Natural killer cell (primary cell): ENCODE data around the gene ATP11A. TPM values are rescaled to one million over a fixed set of nuclear protein-coding genes. Genes with fewer than 3 reads are reported as not detected.
A peak's percentile ranks its signal among the peaks of the same experiment; 100 is the strongest.

Experiments
- ATAC-seq, 3 donors: fragments of 150-1000 bp in 2 of 3; fragments of 200-7000 bp in 1 of 3; cut with Tn5 transposase; 1 replicate in 1 of 3; 2 replicates in 2 of 3; pipeline ENCODE4 v1.10.0; 2021; ENCODE audit warnings: mild to moderate bottlenecking in 2 of 3, moderate library complexity in 2 of 3
- DNase-seq, 2 donors: peaks; one replicate each; pipeline versions ENCODE4 v3.0.0 to v3.0.0-alpha.2; 2013 to 2021; ENCODE audit warnings: mixed read lengths in 1 of 2
- H3K27ac ChIP-seq: one replicate; pipeline ENCODE4 v1.5.1; 2013; ENCODE audit warnings: mild to moderate bottlenecking, low read length
- H3K27me3 ChIP-seq: one replicate; pipeline ENCODE4 v1.6.1; 2013; ENCODE audit warnings: low read length; ENCODE audit not compliant: control insufficient read depth, insufficient read depth
- H3K36me3 ChIP-seq: one replicate; pipeline ENCODE4 v1.6.1; 2013; ENCODE audit warnings: low read length; ENCODE audit not compliant: control insufficient read depth, insufficient read depth
- H3K4me1 ChIP-seq: one replicate; pipeline ENCODE4 v1.6.1; 2013; ENCODE audit warnings: low read length; ENCODE audit not compliant: control insufficient read depth, insufficient read depth
- H3K4me3 ChIP-seq: one replicate; pipeline ENCODE4 v1.5.1; 2013; ENCODE audit warnings: low read length
- H3K9me3 ChIP-seq: one replicate; pipeline ENCODE4 v1.6.1; 2013; ENCODE audit warnings: low read length; ENCODE audit not compliant: control insufficient read depth, insufficient read depth
- H3K27ac Mint-ChIP-seq, 2 donors: one replicate each; pipeline ENCODE4 v1.8.0; 2022; ENCODE audit warnings: mild to moderate bottlenecking in 2 of 2, mixed read lengths in 2 of 2, moderate library complexity in 1 of 2
- H3K27me3 Mint-ChIP-seq, 2 donors: one replicate each; pipeline ENCODE4 v1.8.0; 2022; ENCODE audit warnings: low read depth in 2 of 2, mixed read lengths in 2 of 2
- H3K36me3 Mint-ChIP-seq: one replicate; pipeline ENCODE4 v1.8.0; 2022; ENCODE audit warnings: mixed read lengths
- H3K4me1 Mint-ChIP-seq, 2 donors: one replicate each; pipeline ENCODE4 v1.8.0; 2022; ENCODE audit warnings: mixed read lengths in 2 of 2
- H3K4me3 Mint-ChIP-seq: one replicate; pipeline ENCODE4 v1.8.0; 2022; ENCODE audit warnings: mild to moderate bottlenecking, moderate library complexity, mixed read lengths
- H3K9me3 Mint-ChIP-seq, 2 donors: one replicate each; pipeline ENCODE4 v1.8.0; 2022; ENCODE audit warnings: mixed read lengths in 2 of 2
- WGBS: methylation state at CpG from one replicate; pipeline ENCODE4 v1.1.7; 2013; ENCODE audit warnings: missing lambda C conversion rate; ENCODE audit not compliant: insufficient coverage; 5-methylcytosine and 5-hydroxymethylcytosine counted together
- intact Hi-C: fragments of 100-400 bp; cut with micrococcal nuclease; formaldehyde crosslinking; loops from one replicate; pipeline ENCODE4 v1.14.2; 2022
- total RNA-seq, 4 donors: library from RNA; stranded (reverse); fragments of 120-200 nt in 1 of 4; gene quantifications; one replicate each; pipeline versions ENCODE4 v1.2.3 to v1.2.4, GENCODE V29; 2013 to 2022
- TF ChIP-seq, protein P1 (sequence below): fragments of 200-600 bp; IDR thresholded peaks from one replicate; pipeline ENCODE4 v1.8.0; 2022; ENCODE audit warnings: antibody characterized with exemption

ATP11A gene
- total RNA-seq, 3 donors from 2014 or later (not counting 1 experiment from before 2014, with no cell fraction given): 47.1 to 68.6 (median 50.7) TPM

DNA sequence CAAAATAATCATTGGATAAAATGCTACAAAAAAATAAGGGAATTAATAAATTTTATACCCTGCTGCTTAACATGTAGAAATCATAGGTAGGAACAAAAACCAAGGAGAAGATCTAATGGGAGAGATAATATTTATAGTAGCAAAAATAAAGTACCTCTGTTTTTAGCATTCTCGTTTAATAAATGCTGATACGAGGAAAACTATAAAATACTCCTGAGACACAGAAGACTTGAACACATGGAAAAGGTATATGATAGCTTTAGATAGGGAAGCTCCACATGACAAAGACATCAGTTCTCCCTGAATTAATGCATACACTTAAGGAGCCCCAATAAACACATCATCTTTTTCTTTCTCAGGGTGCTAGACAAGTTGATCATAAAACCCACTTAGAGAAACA is 234.5 kb downstream of the ATP11A start:
- Histone ChIP-seq H3K9me3 (no peaks in the 10 kb centered on the region), H3K36me3 (no peaks in the 10 kb centered on the region), H3K27ac (no peak overlapping the region), H3K4me1 (peaks cover 3% of the 10 kb centered on the region), H3K27me3 (no peaks in the 10 kb centered on the region), H3K4me3 (no peak overlapping the region)
- DNase-seq: no peak
- Mint-ChIP-seq H3K4me3 (no peak overlapping the region), H3K27ac (no peak overlapping the region), H3K4me1 (peaks cover 4 to 5% of the 10 kb centered on the region in 2 donors), H3K36me3 (no peaks in the 10 kb centered on the region), H3K27me3 (peaks cover 13 to 28% of the 10 kb centered on the region in 2 donors), H3K9me3 (no peaks in the 10 kb centered on the region)
- no peak for ATAC-seq
- WGBS: no CpG with 5 or more reads among the region's 2 CpGs
- TF ChIP-seq, protein P1, sequence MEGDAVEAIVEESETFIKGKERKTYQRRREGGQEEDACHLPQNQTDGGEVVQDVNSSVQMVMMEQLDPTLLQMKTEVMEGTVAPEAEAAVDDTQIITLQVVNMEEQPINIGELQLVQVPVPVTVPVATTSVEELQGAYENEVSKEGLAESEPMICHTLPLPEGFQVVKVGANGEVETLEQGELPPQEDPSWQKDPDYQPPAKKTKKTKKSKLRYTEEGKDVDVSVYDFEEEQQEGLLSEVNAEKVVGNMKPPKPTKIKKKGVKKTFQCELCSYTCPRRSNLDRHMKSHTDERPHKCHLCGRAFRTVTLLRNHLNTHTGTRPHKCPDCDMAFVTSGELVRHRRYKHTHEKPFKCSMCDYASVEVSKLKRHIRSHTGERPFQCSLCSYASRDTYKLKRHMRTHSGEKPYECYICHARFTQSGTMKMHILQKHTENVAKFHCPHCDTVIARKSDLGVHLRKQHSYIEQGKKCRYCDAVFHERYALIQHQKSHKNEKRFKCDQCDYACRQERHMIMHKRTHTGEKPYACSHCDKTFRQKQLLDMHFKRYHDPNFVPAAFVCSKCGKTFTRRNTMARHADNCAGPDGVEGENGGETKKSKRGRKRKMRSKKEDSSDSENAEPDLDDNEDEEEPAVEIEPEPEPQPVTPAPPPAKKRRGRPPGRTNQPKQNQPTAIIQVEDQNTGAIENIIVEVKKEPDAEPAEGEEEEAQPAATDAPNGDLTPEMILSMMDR: no peak
- intact Hi-C loops: no loop called here

DNA sequence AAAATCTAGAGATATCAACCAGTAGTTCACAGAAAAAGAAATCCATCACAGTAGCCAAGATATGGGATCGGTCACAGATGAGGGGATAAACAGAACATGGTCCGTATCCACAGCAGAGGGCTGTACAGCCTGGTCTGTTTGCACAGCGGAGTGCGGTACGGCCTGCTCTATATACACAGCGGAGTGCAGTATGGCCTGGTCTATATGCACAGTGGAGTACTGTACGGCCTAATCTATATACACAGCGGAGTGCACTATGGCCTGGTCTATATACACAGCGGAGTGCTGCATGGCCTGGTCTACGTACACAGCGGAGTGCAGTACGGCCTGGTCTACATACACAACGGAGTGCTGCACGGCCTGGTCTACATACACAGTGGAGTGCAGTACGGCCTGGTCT is 236.2 kb downstream of the ATP11A start:
- H3K27ac Mint-ChIP-seq: no peak overlapping the region
- TF ChIP-seq, protein P1: no peak
- ATAC-seq: peak in 1 of 3 donors; percentile 6
- H3K4me3 Mint-ChIP-seq: no peak overlapping the region
- intact Hi-C loops: no loop called here
- peaks cover 6% of the 10 kb centered on the region for H3K36me3 Mint-ChIP-seq
- peaks cover 13% of the 10 kb centered on the region in 2 donors for H3K4me1 Mint-ChIP-seq
- Histone ChIP-seq H3K4me3 (no peak overlapping the region), H3K27ac (no peak overlapping the region), H3K27me3 (peaks cover 4% of the 10 kb centered on the region), H3K9me3 (no peaks in the 10 kb centered on the region), H3K36me3 (no peaks in the 10 kb centered on the region), H3K4me1 (peaks cover 10% of the 10 kb centered on the region)
- H3K27me3 Mint-ChIP-seq: peaks cover 21 to 39% of the 10 kb centered on the region in 2 donors
- no peak for DNase-seq
- WGBS: 96% methylated on average over 15 of the region's 15 CpGs
- H3K9me3 Mint-ChIP-seq: no peaks in the 10 kb centered on the region

DNA sequence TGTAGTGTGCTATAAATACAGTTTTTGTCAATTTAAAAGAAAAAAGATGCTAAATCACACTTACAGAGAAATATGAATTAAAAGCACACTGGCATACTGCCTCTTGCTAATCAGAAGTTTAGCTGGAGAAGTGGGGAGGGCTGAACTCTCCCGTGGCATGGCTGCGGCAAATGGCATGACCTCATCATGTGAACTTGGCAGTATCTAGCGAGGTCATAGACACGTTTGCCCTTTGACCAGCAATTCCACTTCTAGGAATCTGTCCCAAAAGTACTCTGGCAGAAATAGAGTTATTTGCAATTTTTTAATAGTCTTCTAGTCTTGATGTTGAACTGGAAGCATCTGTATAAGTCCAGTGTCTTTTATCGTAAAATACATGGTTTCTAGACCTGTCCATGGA is 237.2 kb downstream of the ATP11A start:
- TF ChIP-seq, protein P1: no peak

More for the DNA sequence above, 237.2 kb downstream of the ATP11A start:
- no peaks in the 10 kb centered on the region for H3K9me3 Mint-ChIP-seq
- ATAC-seq (no peak), DNase-seq (no peak)
- Histone ChIP-seq H3K36me3 (no peaks in the 10 kb centered on the region), H3K27ac (no peak overlapping the region), H3K4me3 (no peak overlapping the region), H3K27me3 (peaks cover 8% of the 10 kb centered on the region), H3K9me3 (no peaks in the 10 kb centered on the region), H3K4me1 (peaks cover 10% of the 10 kb centered on the region)
- no peak overlapping the region for H3K4me3 Mint-ChIP-seq
- 90% methylated on average over 5 of the region's 5 CpGs for WGBS
- peaks cover 6% of the 10 kb centered on the region for H3K36me3 Mint-ChIP-seq
- H3K4me1 Mint-ChIP-seq: peaks cover 13% of the 10 kb centered on the region in 2 donors
- H3K27me3 Mint-ChIP-seq: peaks cover 21 to 41% of the 10 kb centered on the region in 2 donors
- no peak overlapping the region for H3K27ac Mint-ChIP-seq
- intact Hi-C loops: no loop called here
